Measurements from ENCODE around the gene IL17RD. TPM values are rescaled to one million over a fixed set of nuclear protein-coding genes. Genes with fewer than 3 reads are reported as not detected.

IL17RD gene
- total RNA-seq, 1 donor from 2014 or later, result 26.1 TPM

GRCh38 chr3:57131210-57131588 lies 34.0 kb downstream of the IL17RD start:
- Mint-ChIP-seq H3K36me3 (peaks cover 31% of the 10 kb centered on the region), H3K27me3 (ENCODE audit: insufficient read depth, low read depth) (peaks cover 2% of the 10 kb centered on the region), H3K4me1 (peaks cover 77% of the 10 kb centered on the region), H3K27ac (peak overlapping the region; percentile 88), H3K4me3 (peak overlapping the region; percentile 84), H3K9me3 (no peaks in the 10 kb centered on the region)
- peaks cover 44% of the 10 kb centered on the region for H3K27me3 ChIP-seq
- peak overlapping the region; percentile 70 for H3K4me2 ChIP-seq
- H3K36me3 ChIP-seq, result no peaks in the 10 kb centered on the region
- no peak overlapping the region for H3K9ac ChIP-seq
- DNase-seq (ENCODE audit: low spot score), result no peak
- H4K20me1 ChIP-seq (ENCODE audit: low read depth), result peaks cover 15% of the 10 kb centered on the region
- peaks cover 64% of the 10 kb centered on the region for H3K4me1 ChIP-seq
- peaks cover 69% of the 10 kb centered on the region for H3K79me2 ChIP-seq (ENCODE audit: low read depth)
- peak overlapping the region; percentile 96 for H3K27ac ChIP-seq
- peaks cover 58% of the 10 kb centered on the region for H3F3A ChIP-seq (ENCODE audit: low read depth)
- H3K4me3 ChIP-seq, result peak overlapping the region; percentile 28
- H3K9me3 ChIP-seq (ENCODE audit: low read depth), result no peaks in the 10 kb centered on the region
- TF ChIP-seq CTCF (IDR thresholded peaks at IDR 0.05) (no peak), EZH2phosphoT487 (IDR thresholded peaks at IDR 0.05) (no peak), EZH2 (IDR thresholded peaks at IDR 0.05) (no peak)
- no peak overlapping the region for H2AFZ ChIP-seq (replicated peaks)

- peaks cover 26% of the 10 kb centered on the region for H3K36me3 Mint-ChIP-seq
- Histone ChIP-seq H3K4me2 (peak overlapping the region; percentile 70), H3K9ac (no peak overlapping the region), H3F3A (ENCODE audit: low read depth) (peaks cover 63% of the 10 kb centered on the region), H3K27ac (peak overlapping the region; percentile 98), H3K79me2 (ENCODE audit: low read depth) (peaks cover 69% of the 10 kb centered on the region), H3K27me3 (peaks cover 44% of the 10 kb centered on the region), H4K20me1 (ENCODE audit: low read depth) (peaks cover 15% of the 10 kb centered on the region), H3K9me3 (ENCODE audit: low read depth) (no peaks in the 10 kb centered on the region), H3K4me3 (peak overlapping the region; percentile 28), H3K4me1 (peaks cover 69% of the 10 kb centered on the region), H3K36me3 (no peaks in the 10 kb centered on the region), H2AFZ (replicated peaks) (no peak overlapping the region)
- H3K9me3 Mint-ChIP-seq, result no peaks in the 10 kb centered on the region
- peak; percentile 97 for DNase-seq (ENCODE audit: low spot score)
- peak overlapping the region; percentile 88 for H3K27ac Mint-ChIP-seq
- TF ChIP-seq EZH2 (IDR thresholded peaks at IDR 0.05) (no peak), EZH2phosphoT487 (IDR thresholded peaks at IDR 0.05) (peak; percentile 75), CTCF (IDR thresholded peaks at IDR 0.05) (no peak)
- peaks cover 2% of the 10 kb centered on the region for H3K27me3 Mint-ChIP-seq (ENCODE audit: insufficient read depth, low read depth)
- H3K4me3 Mint-ChIP-seq, result peak overlapping the region; percentile 84
- H3K4me1 Mint-ChIP-seq, result peaks cover 77% of the 10 kb centered on the region
Measured at GRCh38 chr3:57130571-57131209, 34.5 kb downstream of the IL17RD start.

DNA sequence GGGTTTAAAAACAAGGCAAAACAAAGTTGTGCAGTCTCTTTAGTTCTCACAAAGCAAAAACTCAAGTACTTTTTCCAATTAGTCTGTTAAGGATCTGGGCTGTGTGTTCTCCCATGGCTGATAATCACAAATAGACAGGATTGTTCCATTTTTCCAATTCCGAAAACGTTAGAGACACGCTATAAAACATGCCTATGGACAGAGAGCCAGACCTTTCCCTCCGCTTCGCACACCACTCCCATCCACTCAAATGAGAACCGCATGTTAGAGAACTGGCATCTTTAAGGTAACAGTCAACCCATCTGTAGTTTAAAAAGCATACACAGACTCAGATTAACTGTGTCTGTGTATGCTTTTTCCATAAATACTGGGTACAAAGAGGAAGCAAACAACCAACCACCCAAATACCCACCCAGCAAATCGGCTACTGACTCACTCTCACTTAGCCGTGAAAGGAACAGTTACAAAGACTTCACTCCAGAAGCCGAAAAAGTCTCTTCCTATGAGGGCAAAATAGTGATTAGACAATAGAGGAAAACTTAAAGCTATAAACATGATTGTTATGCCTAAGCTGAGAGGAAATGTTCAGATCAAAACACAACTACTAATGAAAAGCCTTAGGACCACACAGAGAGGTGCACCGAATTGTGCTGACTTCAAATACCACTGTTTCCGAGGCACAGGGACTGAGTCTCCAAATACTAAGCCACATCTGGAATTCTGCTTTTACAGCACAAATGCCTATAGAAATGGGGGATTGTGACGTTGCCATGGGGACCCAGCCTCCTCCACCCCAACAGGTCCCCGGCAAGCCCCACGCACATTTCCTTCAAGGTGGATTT lies 36.1 kb downstream of the IL17RD start:
- H3F3A ChIP-seq (ENCODE audit: low read depth), result peaks cover 66% of the 10 kb centered on the region
- no peak overlapping the region for H2AFZ ChIP-seq (replicated peaks)
- peaks cover 15% of the 10 kb centered on the region for H4K20me1 ChIP-seq (ENCODE audit: low read depth)
- Mint-ChIP-seq H3K4me1 (peaks cover 85% of the 10 kb centered on the region), H3K9me3 (no peaks in the 10 kb centered on the region), H3K27me3 (ENCODE audit: insufficient read depth, low read depth) (peaks cover 2% of the 10 kb centered on the region), H3K4me3 (peak overlapping the region; percentile 84), H3K36me3 (peaks cover 14% of the 10 kb centered on the region), H3K27ac (peak overlapping the region; percentile 98)
- H3K27ac ChIP-seq, result peak overlapping the region; percentile 98
- H3K9ac ChIP-seq, result no peak overlapping the region
- peaks cover 66% of the 10 kb centered on the region for H3K79me2 ChIP-seq (ENCODE audit: low read depth)
- H3K9me3 ChIP-seq (ENCODE audit: low read depth), result no peaks in the 10 kb centered on the region
- H3K4me1 ChIP-seq, result peaks cover 82% of the 10 kb centered on the region
- TF ChIP-seq EZH2 (IDR thresholded peaks at IDR 0.05), result no peak
- TF ChIP-seq CTCF (IDR thresholded peaks at IDR 0.05), result no peak
- no peak for TF ChIP-seq EZH2phosphoT487 (IDR thresholded peaks at IDR 0.05)
- no peaks in the 10 kb centered on the region for H3K36me3 ChIP-seq
- DNase-seq (ENCODE audit: low spot score), result peak; percentile 61
- H3K27me3 ChIP-seq, result peaks cover 37% of the 10 kb centered on the region
- peak overlapping the region; percentile 70 for H3K4me2 ChIP-seq
- H3K4me3 ChIP-seq, result no peak overlapping the region
